Muscle layer of duodenum (tissue), 2 donors: ENCODE data around the gene GCSH.

ENCODE experiments used
- H3K27ac ChIP-seq: one replicate; pipeline ENCODE4 v1.7.0; 2013; ENCODE audit warnings: mild to moderate bottlenecking, low read length
- H3K27me3 ChIP-seq: one replicate; pipeline ENCODE4 v1.7.0; 2013; ENCODE audit warnings: low read depth, mild to moderate bottlenecking, control low read depth, low read length
- H3K36me3 ChIP-seq, 2 donors: one replicate each; pipeline ENCODE4 v1.7.0; 2013; ENCODE audit warnings: low read length in 2 of 2, control low read depth in 1 of 2, mild to moderate bottlenecking in 1 of 2; ENCODE audit not compliant: insufficient read depth in 2 of 2, control insufficient read depth in 1 of 2
- H3K4me1 ChIP-seq, 2 donors: one replicate each; pipeline ENCODE4 v1.7.0; 2013; ENCODE audit warnings: low read length in 2 of 2, mild to moderate bottlenecking in 2 of 2, control low read depth in 1 of 2, moderate library complexity in 1 of 2; ENCODE audit not compliant: insufficient read depth in 2 of 2, control insufficient read depth in 1 of 2
- H3K4me3 ChIP-seq, 2 donors: one replicate each; pipeline ENCODE4 v1.7.0; 2013; ENCODE audit warnings: low read length in 2 of 2, low read depth in 1 of 2, mild to moderate bottlenecking in 1 of 2
- H3K9me3 ChIP-seq, 2 donors: one replicate each; pipeline ENCODE4 v1.7.0; 2013; ENCODE audit warnings: low read length in 2 of 2, control low read depth in 1 of 2, mild to moderate bottlenecking in 1 of 2; ENCODE audit not compliant: control insufficient read depth in 1 of 2
- donor health status: healthy.

Gene GCSH

DNA sequence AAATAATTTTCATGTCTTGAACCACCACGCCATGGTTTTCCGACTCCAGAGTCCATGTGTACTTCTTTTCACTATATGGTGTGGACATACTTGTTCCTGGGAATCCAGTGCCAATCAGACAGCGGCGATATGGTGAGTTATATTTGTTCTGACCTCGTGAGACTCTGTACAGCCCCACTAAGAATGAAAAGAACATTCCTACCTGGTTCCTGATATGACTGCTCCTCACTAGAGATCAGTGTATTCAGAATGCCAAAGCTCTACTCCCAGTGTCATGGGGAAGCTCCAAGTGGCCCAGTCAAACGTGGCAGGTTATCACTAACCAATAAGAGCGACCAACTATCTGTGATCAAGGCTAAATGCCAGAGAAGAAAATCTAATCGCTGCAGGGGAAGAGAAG, 25.2 kb downstream of the GCSH start:
- Histone ChIP-seq H3K27me3 (no peaks in the 10 kb centered on the region), H3K4me1 (no peaks in the 10 kb centered on the region), H3K36me3 (no peaks in the 10 kb centered on the region), H3K9me3 (no peaks in the 10 kb centered on the region), H3K4me3 (no peak overlapping the region), H3K27ac (no peak overlapping the region)

GRCh38 chr16:81069063-81069462, 27.1 kb downstream of the GCSH start:
- Histone ChIP-seq H3K36me3 (no peaks in the 10 kb centered on the region), H3K27me3 (no peaks in the 10 kb centered on the region), H3K4me1 (no peaks in the 10 kb centered on the region), H3K27ac (no peak overlapping the region), H3K9me3 (no peaks in the 10 kb centered on the region), H3K4me3 (no peak overlapping the region)

GRCh38 chr16:81067166-81067565, 29.0 kb downstream of the GCSH start:
- no peaks in the 10 kb centered on the region for H3K27me3 ChIP-seq
- H3K27ac ChIP-seq, result no peak overlapping the region
- no peaks in the 10 kb centered on the region for H3K4me1 ChIP-seq
- H3K9me3 ChIP-seq, result no peaks in the 10 kb centered on the region
- no peaks in the 10 kb centered on the region for H3K36me3 ChIP-seq
- H3K4me3 ChIP-seq, result no peak overlapping the region

DNA sequence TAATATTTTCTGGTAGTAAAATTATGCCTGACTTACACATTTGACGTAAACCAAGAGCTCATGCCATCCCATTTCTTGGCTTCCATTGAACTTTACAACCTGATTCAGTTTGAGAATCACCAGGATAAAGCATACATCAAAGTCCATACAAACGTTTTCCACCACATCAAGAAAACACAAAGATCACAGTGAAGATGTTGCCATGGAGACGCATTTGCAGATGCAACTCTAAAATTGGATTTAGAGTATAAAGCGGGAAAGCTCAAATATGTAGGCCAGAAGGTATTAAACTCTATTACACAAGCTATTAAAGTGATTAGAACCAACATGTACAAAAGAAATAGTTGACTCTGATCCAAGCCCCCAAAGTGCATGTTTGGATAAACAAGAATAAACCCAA, 29.5 kb downstream of the GCSH start:
- Histone ChIP-seq H3K36me3 (no peaks in the 10 kb centered on the region), H3K27ac (no peak overlapping the region), H3K27me3 (no peaks in the 10 kb centered on the region), H3K4me3 (no peak overlapping the region), H3K4me1 (no peaks in the 10 kb centered on the region), H3K9me3 (no peaks in the 10 kb centered on the region)

DNA sequence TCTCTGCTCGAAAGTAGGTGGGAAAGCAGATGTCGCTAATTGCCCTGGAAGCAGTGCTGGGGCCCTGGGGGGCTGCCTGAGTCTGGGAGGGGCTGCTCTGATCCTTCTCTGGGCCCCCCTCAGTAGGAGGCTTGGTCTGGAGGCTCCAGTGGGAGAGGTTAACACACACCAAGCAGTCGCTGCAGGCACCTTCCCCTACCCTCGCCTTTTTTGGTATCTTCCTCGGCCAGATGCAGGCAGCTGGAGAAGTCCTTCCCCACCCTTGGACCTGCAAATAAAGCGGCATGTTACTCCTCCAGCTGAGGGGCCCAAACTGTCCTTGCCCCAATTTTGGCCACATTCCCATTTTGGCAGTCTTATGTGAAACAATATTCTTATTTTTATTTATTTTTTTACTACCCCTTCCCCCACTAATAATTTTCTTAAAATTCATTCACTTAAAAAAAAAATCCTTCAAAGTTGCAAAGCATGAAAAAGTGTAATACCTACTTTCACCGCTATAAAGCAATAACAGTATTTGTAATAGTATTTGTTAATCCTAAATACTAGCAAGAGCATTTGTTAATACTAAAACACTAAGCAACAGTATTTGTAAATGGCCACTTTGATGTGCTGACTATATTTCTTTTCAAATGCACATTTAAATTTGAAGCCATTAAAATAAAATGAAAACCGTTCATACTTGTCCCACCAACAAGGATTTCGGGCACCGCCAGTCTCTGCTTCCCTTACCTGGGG, 34.2 kb downstream of the GCSH start:
- no peaks in the 10 kb centered on the region for H3K4me1 ChIP-seq
- no peaks in the 10 kb centered on the region for H3K9me3 ChIP-seq
- H3K36me3 ChIP-seq, result no peaks in the 10 kb centered on the region
- no peaks in the 10 kb centered on the region for H3K27me3 ChIP-seq
- no peak overlapping the region for H3K4me3 ChIP-seq
- H3K27ac ChIP-seq, result no peak overlapping the region

- Histone ChIP-seq H3K4me3 (no peak overlapping the region), H3K27me3 (no peaks in the 10 kb centered on the region), H3K9me3 (no peaks in the 10 kb centered on the region), H3K36me3 (no peaks in the 10 kb centered on the region), H3K4me1 (no peaks in the 10 kb centered on the region), H3K27ac (no peak overlapping the region)
These were observed 34.9 kb downstream of the GCSH start for GRCh38 chr16:81061307-81061640.

DNA sequence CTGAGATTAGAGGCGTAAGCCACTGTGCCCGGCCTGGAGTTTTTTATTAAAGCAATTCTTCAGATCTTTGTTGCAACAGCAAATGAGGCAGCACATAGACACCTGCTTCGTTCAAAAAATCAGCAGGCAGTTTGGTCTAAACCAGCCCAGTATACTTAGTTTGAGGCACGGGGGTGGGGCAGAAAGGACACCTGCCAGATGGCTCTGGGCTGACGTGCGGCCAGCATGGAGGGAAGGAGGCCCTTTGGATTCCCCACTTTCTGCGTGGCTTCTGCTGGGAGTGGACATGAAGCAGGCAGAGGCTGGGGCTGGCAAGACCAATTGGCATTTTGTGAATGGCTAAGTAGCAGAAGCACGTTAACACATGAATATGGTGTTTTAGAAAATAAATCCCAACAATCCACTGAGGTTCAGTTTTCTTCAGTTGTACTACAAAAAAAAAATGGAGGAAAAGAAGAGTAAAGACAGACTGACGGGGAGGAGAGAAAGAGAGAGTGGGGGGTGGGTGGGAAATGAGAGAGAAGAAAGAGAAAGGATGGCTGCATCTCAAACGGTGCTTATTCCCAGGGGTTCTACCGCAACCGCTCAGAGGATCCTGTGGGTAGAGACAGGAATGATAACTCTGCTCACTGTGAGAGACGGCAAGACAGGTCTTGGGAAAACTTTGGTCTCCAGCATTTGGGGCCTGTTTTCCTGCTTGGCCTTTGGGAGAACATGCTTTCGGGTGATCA, 35.5 kb downstream of the GCSH start:
- H3K27me3 ChIP-seq, result no peaks in the 10 kb centered on the region
- no peaks in the 10 kb centered on the region for H3K4me1 ChIP-seq
- no peaks in the 10 kb centered on the region for H3K36me3 ChIP-seq
- no peak overlapping the region for H3K4me3 ChIP-seq
- no peaks in the 10 kb centered on the region for H3K9me3 ChIP-seq
- no peak overlapping the region for H3K27ac ChIP-seq

GRCh38 chr16:81053761-81054160, 42.4 kb downstream of the GCSH start:
- Histone ChIP-seq H3K9me3 (no peaks in the 10 kb centered on the region), H3K27me3 (no peaks in the 10 kb centered on the region), H3K4me1 (no peaks in the 10 kb centered on the region), H3K27ac (no peak overlapping the region), H3K4me3 (no peak overlapping the region), H3K36me3 (no peaks in the 10 kb centered on the region)

- Histone ChIP-seq H3K36me3 (peaks cover 38 to 47% of the 10 kb centered on the region in 2 donors), H3K4me1 (peaks cover 0 to 6% of the 10 kb centered on the region in 2 donors), H3K27me3 (no peaks in the 10 kb centered on the region), H3K27ac (no peak overlapping the region), H3K4me3 (no peak overlapping the region), H3K9me3 (no peaks in the 10 kb centered on the region)
These were observed 53.4 kb downstream of the GCSH start for GRCh38 chr16:81042821-81043220.

GRCh38 chr16:81041696-81042095, 54.5 kb downstream of the GCSH start:
- Histone ChIP-seq H3K4me3 (no peak overlapping the region), H3K4me1 (peaks cover 0 to 18% of the 10 kb centered on the region in 2 donors), H3K36me3 (peaks cover 38 to 47% of the 10 kb centered on the region in 2 donors), H3K9me3 (no peaks in the 10 kb centered on the region), H3K27ac (no peak overlapping the region), H3K27me3 (no peaks in the 10 kb centered on the region)

DNA sequence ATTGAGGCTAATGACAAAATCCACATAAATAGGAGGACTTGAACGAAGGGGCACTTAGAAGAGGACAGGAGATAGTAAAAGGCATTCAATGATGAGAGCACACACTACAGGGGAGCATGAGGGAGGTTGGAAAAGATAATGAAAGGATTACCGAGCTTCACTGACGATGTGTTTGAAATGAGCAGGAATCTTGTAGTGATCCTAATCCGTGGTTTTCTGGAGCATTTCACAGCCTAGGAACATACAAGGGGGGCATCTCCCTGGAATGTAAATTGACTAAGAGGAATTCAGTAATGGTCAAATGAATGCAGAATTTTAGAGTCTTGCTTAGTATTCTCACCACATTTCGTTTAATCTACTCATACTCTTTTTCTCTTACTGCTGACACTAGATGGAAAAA, 55.4 kb downstream of the GCSH start:
- H3K27ac ChIP-seq, result no peak overlapping the region
- peaks cover 38 to 45% of the 10 kb centered on the region in 2 donors for H3K36me3 ChIP-seq
- H3K27me3 ChIP-seq, result no peaks in the 10 kb centered on the region
- peaks cover 0 to 20% of the 10 kb centered on the region in 2 donors for H3K4me1 ChIP-seq
- no peak overlapping the region for H3K4me3 ChIP-seq
- H3K9me3 ChIP-seq, result no peaks in the 10 kb centered on the region

GRCh38 chr16:81040131-81040530, 56.1 kb downstream of the GCSH start:
- no peaks in the 10 kb centered on the region for H3K27me3 ChIP-seq
- H3K4me1 ChIP-seq, result peaks cover 0 to 24% of the 10 kb centered on the region in 2 donors
- peaks cover 34 to 38% of the 10 kb centered on the region in 2 donors for H3K36me3 ChIP-seq
- no peak overlapping the region for H3K4me3 ChIP-seq
- no peak overlapping the region for H3K27ac ChIP-seq
- no peaks in the 10 kb centered on the region for H3K9me3 ChIP-seq
